Activated CD4-positive, alpha-beta T cell treated with anti-CD3 and anti-CD28 coated beads, Interleukin-2, amount 10 ng/mL, durations not matched to agents 24 days and 14 days (primary cell): ENCODE measurements around the gene EGLN3. TPM values are rescaled to one million over a fixed set of nuclear protein-coding genes. Genes with fewer than 3 reads are reported as not detected.

ENCODE experiments used
- DNase-seq: peaks from one replicate; pipeline ENCODE4 v3.0.0; 2022
- H3K27ac Mint-ChIP-seq: one replicate; pipeline ENCODE4 v1.8.0; 2022; ENCODE audit warnings: mild to moderate bottlenecking, mixed read lengths
- H3K27me3 Mint-ChIP-seq: one replicate; pipeline ENCODE4 v1.8.0; 2022; ENCODE audit warnings: mixed read lengths
- H3K36me3 Mint-ChIP-seq: one replicate; pipeline ENCODE4 v1.8.0; 2022; ENCODE audit warnings: low read depth, mild to moderate bottlenecking, mixed read lengths
- H3K4me1 Mint-ChIP-seq: one replicate; pipeline ENCODE4 v1.8.0; 2021; ENCODE audit warnings: mixed read lengths
- H3K4me3 Mint-ChIP-seq: one replicate; pipeline ENCODE4 v1.8.0; 2022; ENCODE audit warnings: mild to moderate bottlenecking, moderate library complexity, mixed read lengths
- H3K9me3 Mint-ChIP-seq: one replicate; pipeline ENCODE4 v1.8.0; 2021; ENCODE audit warnings: mixed read lengths
- intact Hi-C: fragments of 100-400 bp; cut with micrococcal nuclease; formaldehyde crosslinking; loops from one replicate; pipeline ENCODE4 v1.15.1; 2023
- total RNA-seq: library from RNA; stranded (reverse); gene quantifications from 2 replicates; pipeline ENCODE4 v1.2.3, GENCODE V29; 2022

EGLN3 gene
- total RNA-seq, 1 donor from 2014 or later, result 17.6 TPM

DNA sequence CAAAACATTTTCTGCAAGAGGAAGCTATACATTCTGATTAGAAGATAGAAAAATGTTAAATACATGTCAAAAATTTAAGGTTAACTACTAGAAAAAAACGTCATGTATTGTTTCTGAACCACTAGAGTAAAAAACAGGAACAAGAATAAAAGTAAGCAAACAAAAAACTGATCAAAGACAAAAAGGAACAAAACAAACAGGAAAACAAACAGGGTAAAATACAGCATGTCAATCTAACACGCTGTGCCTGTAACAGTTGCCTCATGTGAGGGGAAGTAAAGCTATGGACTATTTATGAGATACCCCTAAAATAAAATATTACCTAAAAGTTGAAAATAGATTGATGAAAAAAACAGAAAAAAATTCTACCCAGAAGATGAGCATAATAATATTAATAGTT is 43.9 kb downstream of the EGLN3 start:
- DNase-seq, result no peak
- Mint-ChIP-seq H3K9me3 (peaks cover 12% of the 10 kb centered on the region), H3K4me3 (no peak overlapping the region), H3K4me1 (peaks cover 6% of the 10 kb centered on the region), H3K27ac (no peak overlapping the region), H3K36me3 (peaks cover 6% of the 10 kb centered on the region), H3K27me3 (peaks cover 36% of the 10 kb centered on the region)
- intact Hi-C loops, result no loop called here

DNA sequence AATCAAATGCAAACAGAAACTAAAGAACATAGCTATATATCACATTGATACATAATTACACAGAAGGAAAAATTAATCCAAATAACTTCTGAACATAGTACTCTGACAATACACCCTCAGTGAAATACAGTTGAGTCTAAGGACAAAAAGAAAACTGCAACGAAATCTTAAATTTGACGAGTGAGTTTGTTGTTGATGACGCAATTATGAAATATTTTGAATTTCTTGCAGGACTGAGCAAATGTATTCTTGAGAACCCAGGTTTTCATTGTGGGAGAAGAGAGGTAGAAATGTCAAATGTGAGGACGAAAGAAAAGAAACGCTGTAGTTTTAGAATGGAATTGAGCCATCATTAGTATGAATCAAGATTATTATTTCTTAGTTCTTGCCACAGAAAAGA is 46.3 kb downstream of the EGLN3 start:
- H3K9me3 Mint-ChIP-seq, result peaks cover 12% of the 10 kb centered on the region

DNA sequence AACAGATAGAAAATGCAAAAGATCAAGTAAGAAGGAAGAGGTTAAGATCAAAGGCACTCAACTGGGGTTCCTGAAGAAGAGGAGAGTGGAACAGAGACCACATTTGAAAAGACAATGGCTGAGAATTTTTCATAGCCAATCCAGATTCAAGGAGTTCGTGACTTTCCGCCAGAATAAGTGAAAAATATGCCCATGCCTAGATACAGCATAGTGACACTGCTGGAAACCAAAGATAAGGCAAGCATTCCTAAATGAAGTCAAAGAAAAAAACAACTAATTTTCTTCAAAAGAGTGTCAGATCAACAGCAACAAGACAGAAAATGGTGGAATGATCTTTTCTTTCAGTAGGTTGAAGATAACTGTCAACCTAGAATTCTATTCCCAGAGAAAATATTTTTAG is 47.5 kb downstream of the EGLN3 start:
- peak; percentile 33 for DNase-seq
- peaks cover 6% of the 10 kb centered on the region for H3K4me1 Mint-ChIP-seq
- peaks cover 31% of the 10 kb centered on the region for H3K27me3 Mint-ChIP-seq
- intact Hi-C loops, result no loop called here
- no peak overlapping the region for H3K4me3 Mint-ChIP-seq
- no peak overlapping the region for H3K27ac Mint-ChIP-seq
- H3K36me3 Mint-ChIP-seq, result peaks cover 6% of the 10 kb centered on the region
- H3K9me3 Mint-ChIP-seq, result peaks cover 9% of the 10 kb centered on the region

More for the DNA sequence above, 46.3 kb downstream of the EGLN3 start:
- Mint-ChIP-seq H3K4me1 (peaks cover 6% of the 10 kb centered on the region), H3K4me3 (no peak overlapping the region), H3K27me3 (peaks cover 37% of the 10 kb centered on the region), H3K36me3 (peaks cover 6% of the 10 kb centered on the region), H3K27ac (no peak overlapping the region)
- DNase-seq, result no peak
- intact Hi-C loops, result no loop called here

DNA sequence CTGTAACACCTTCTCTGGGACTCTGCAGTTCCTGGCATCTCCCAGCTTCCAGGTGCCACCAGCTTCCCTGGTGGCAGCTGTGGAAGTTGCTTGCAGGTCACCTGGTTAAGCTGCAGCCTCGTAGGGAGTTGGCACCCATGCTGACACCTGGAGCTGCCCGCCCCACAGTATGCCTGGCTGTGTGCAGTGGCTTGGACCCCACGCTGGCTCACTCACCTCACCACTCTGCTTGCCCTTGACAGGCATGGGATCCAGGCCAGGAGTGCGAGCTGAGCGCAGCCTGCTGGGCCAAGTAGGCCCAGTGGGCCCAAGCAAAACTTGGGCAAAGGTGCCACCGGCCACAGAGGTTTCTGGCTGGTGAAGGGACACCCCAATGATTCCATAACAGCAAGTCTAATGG is 48.5 kb downstream of the EGLN3 start:
- H3K9me3 Mint-ChIP-seq, result peaks cover 6% of the 10 kb centered on the region

DNA sequence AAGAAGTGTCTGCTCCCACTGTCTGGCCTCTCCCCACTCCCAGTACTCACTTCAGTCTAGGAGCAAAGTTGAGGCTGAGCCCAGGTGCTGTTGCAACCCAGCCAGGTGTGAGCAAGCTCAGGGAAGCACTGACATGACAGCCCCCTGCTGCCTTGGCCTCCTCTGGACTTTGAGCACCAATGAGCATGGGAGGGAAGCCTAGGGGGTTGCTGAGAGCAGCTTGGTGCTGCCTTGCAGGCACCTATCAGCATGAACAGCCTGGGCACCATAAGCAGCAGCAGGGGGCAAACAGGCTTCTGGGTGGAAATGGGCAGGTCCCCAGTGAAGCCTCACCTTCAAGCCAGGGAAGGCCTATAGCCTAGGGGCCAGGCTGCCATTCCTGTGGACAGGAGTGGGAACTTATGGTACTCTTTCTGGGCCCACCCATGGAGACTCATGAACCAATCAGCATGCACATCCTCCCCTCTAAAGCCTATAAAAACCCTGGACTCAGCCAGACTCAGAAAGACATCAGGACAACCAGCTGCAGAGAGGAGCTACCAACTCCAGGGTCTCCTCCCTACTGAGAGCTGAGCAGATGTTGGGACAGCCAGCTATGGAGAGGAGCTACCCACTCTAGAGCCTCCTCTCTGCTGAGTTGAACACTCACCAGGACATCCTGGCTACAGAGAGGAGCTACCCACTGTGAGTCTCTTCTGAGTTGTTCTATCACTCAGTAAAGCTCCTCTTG is 49.3 kb downstream of the EGLN3 start:
- peaks cover 5% of the 10 kb centered on the region for H3K36me3 Mint-ChIP-seq
- H3K27ac Mint-ChIP-seq, result no peak overlapping the region
- no peak overlapping the region for H3K4me3 Mint-ChIP-seq
- peaks cover 31% of the 10 kb centered on the region for H3K27me3 Mint-ChIP-seq
- peaks cover 6% of the 10 kb centered on the region for H3K4me1 Mint-ChIP-seq
- peak; percentile 41 for DNase-seq
- intact Hi-C loops, result no loop called here
- peaks cover 6% of the 10 kb centered on the region for H3K9me3 Mint-ChIP-seq

More for the DNA sequence above, 48.5 kb downstream of the EGLN3 start:
- no peak overlapping the region for H3K4me3 Mint-ChIP-seq
- DNase-seq, result peak; percentile 32
- H3K27ac Mint-ChIP-seq, result no peak overlapping the region
- H3K27me3 Mint-ChIP-seq, result peaks cover 33% of the 10 kb centered on the region
- peaks cover 6% of the 10 kb centered on the region for H3K4me1 Mint-ChIP-seq
- intact Hi-C loops, result no loop called here
- H3K36me3 Mint-ChIP-seq, result peaks cover 5% of the 10 kb centered on the region

DNA sequence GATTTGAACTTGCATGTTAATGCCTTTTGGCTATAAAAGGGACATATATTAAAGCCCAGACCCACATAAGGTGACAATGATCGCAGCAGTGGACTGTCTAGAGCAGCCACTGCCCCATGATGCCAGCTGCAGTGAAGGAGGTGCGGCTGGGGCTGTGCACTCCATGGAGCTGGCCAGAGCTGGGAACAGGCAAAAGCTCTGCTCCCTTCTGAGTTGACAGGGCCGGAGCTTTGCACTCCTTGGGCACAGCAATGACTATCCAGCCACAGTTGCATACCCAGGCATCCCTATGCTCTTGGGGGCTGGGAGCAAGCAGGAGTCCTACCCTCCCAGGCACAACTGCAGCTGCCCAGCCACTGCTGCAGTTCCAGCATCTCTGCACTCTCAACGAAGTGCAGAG is 50.2 kb downstream of the EGLN3 start:
- Mint-ChIP-seq H3K4me1 (peaks cover 6% of the 10 kb centered on the region), H3K9me3 (peaks cover 9% of the 10 kb centered on the region), H3K27me3 (peaks cover 29% of the 10 kb centered on the region), H3K27ac (no peak overlapping the region), H3K4me3 (no peak overlapping the region), H3K36me3 (peaks cover 5% of the 10 kb centered on the region)
- intact Hi-C loops, result no loop called here
- peak; percentile 20 for DNase-seq

DNA sequence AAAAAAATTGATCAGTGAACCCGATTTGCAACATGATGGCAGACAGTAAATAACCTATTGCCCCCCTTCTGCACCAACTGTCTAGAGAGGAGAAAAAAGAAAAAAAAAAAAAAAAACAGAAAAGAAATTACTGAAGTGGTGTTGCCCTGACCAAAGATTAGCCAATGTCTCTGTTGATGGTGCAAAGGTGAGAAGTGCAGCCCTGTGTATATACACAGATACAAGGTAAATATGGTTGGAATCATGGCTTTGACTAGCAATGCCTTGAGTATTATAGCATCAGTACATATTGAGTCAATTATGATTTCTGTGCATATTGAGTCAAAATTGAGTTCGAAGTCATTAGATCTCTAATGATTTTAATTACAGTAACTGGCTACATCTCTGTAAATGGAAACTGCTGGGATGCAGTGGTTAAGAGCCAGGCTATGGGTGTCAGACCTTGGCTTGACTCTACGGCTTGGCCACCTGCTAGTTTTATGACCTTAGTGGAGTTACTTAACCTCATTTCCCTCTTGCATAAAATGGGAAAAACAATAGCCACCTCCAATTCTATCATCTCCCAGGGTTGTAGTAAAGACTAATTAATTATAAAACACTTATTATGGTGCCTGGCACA is 51.0 kb downstream of the EGLN3 start:
- peaks cover 26% of the 10 kb centered on the region for H3K27me3 Mint-ChIP-seq
- peaks cover 14% of the 10 kb centered on the region for H3K9me3 Mint-ChIP-seq
- peaks cover 6% of the 10 kb centered on the region for H3K4me1 Mint-ChIP-seq
- peak; percentile 7 for DNase-seq
- no peak overlapping the region for H3K27ac Mint-ChIP-seq
- H3K4me3 Mint-ChIP-seq, result no peak overlapping the region
- H3K36me3 Mint-ChIP-seq, result peaks cover 5% of the 10 kb centered on the region
- intact Hi-C loops, result no loop called here

DNA sequence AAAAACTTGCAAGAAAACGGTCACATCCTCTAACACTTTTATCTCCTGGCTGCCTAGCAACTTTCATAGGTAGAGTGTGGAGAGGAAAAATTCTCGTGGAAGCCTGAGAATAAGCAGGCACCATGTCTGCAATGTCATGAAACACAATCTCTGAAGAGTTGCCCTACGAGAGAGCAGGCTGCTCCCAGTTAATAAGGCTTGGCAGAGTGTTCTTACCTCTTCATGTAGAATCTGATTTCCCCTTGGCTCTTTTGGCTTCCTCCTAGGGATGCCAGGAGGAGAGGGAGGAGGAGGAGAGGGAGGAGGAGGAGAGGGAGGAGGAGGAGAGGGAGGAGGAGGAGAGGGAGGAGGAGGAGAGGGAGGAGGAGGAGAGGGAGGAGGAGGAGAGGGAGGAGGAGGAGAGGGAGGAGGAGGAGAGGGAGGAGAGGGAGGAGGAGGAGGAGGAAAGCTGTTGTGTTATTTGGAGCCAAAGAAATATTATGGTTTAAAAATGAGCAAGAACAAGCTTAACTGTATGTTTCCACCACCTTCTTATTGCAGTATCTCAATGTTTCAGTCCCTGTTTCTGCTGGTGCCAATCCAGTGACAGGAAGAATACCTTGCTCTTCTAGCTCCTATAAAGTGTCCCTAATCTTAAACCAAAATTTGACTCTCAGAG is 52.9 kb downstream of the EGLN3 start:
- Mint-ChIP-seq H3K9me3 (peaks cover 22% of the 10 kb centered on the region), H3K4me3 (no peak overlapping the region), H3K36me3 (peaks cover 3% of the 10 kb centered on the region), H3K4me1 (peaks cover 2% of the 10 kb centered on the region), H3K27me3 (peaks cover 14% of the 10 kb centered on the region), H3K27ac (no peak overlapping the region)
- peak; percentile 25 for DNase-seq
- intact Hi-C loops, result no loop called here

DNA sequence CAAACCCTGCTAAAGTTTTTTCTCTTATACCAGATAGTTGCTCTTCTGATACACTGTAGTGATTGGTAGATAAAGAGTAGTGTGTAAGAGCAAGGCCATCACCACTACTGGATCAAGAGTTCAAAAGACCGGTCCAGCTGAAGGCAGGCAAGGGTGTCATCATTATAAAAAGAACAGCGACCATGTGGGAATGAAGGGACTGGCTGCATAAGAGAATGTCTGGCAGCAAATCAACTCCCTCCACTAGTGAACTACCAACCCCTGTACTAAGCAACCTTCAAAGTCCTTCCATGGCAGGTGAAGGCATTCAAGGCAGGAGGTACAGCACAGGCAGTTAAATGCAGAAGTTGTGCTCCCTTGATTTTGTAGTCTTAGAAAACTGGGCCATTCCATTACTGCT is 53.5 kb downstream of the EGLN3 start:
- Mint-ChIP-seq H3K36me3 (no peaks in the 10 kb centered on the region), H3K27ac (no peak overlapping the region), H3K9me3 (peaks cover 24% of the 10 kb centered on the region), H3K27me3 (peaks cover 14% of the 10 kb centered on the region), H3K4me3 (no peak overlapping the region), H3K4me1 (no peaks in the 10 kb centered on the region)
- no peak for DNase-seq
- intact Hi-C loops, result no loop called here

DNA sequence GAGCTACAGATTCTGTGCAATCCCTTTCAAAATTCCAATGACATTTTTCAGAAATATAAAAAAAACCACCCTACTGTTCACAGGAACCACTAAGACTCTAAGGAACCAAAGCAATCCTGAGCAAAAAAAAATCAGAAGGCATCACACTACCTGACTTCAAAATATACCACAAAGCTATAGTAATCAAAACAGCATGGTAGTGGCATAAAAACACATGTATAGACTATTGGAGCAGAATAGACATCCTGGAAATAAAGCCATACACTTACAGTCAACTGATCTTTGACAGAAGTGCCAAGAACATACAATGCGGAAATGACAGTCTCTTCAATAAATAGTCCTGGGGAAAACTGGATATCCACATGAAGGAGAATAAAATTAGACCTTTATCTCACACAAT is 56.5 kb downstream of the EGLN3 start:
- Mint-ChIP-seq H3K4me1 (peaks cover 9% of the 10 kb centered on the region), H3K27ac (no peak overlapping the region), H3K9me3 (peaks cover 39% of the 10 kb centered on the region), H3K36me3 (no peaks in the 10 kb centered on the region), H3K27me3 (peaks cover 15% of the 10 kb centered on the region), H3K4me3 (no peak overlapping the region)
- intact Hi-C loops, result no loop called here
- DNase-seq, result peak; percentile 2

DNA sequence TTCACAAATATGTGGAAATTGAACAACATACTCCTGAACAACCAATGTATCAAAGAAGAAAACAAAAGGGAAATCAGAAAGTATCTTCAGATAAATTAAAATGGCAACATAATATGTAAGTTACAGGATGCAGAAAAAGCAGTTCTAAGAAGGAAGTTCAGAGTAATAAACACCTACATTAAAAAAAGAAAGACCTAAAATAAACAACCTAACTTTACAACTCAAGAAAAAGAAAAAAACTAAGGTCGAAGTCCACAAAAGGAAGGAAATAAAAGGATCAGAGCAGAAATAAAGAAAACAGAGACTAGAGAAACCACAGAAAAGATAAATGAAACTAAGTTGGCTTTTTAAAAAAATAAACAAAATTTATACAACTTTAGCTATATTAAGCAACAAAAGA is 59.2 kb downstream of the EGLN3 start:
- intact Hi-C loops, result no loop called here
- H3K27me3 Mint-ChIP-seq, result peaks cover 12% of the 10 kb centered on the region
- H3K27ac Mint-ChIP-seq, result no peak overlapping the region
- H3K9me3 Mint-ChIP-seq, result peaks cover 56% of the 10 kb centered on the region
- peak overlapping the region; percentile 13 for H3K4me3 Mint-ChIP-seq
- H3K36me3 Mint-ChIP-seq, result peaks cover 4% of the 10 kb centered on the region
- DNase-seq, result no peak
- H3K4me1 Mint-ChIP-seq, result peaks cover 9% of the 10 kb centered on the region

DNA sequence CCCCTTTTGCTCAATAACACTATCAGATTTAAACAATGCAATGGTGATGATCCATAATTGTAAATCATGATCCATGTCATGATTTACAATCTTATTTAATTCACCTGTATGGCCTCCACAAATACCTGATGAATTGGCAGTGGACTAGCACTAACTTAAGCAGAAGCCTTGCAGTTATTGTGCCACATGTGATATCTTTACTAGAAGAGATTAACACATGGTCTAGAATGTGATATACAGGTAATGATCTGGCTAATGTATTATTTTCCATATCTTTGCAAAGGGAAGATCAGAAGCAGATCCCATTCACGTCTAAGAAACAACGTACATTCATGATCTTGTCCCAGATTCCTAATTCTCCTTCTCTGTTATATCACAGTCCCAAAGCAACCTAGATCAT is 66.0 kb downstream of the EGLN3 start:
- Mint-ChIP-seq H3K4me1 (peaks cover 3% of the 10 kb centered on the region), H3K36me3 (peaks cover 6% of the 10 kb centered on the region), H3K4me3 (no peak overlapping the region), H3K9me3 (peaks cover 29% of the 10 kb centered on the region), H3K27ac (no peak overlapping the region), H3K27me3 (peaks cover 18% of the 10 kb centered on the region)
- intact Hi-C loops, result no loop called here
- DNase-seq, result no peak

DNA sequence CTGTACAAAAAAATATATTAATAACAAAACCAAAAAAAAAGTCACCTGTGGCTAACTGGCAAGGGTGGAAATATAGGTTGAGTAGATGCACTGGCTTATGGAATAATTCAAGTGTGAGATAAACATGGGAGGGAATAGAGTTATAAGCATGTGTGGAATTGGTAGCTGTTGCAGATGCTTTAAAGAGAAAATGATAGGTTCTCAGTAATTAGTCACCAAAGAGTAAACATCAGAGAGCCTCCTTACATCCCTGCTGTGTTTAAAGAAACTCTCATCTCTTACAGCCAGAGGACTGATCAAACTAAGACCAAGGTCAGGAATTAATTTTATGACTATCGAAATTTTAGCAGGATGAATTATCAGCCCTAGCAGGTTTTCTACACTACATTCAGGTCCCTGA is 70.5 kb downstream of the EGLN3 start:
- no peak overlapping the region for H3K27ac Mint-ChIP-seq

DNA sequence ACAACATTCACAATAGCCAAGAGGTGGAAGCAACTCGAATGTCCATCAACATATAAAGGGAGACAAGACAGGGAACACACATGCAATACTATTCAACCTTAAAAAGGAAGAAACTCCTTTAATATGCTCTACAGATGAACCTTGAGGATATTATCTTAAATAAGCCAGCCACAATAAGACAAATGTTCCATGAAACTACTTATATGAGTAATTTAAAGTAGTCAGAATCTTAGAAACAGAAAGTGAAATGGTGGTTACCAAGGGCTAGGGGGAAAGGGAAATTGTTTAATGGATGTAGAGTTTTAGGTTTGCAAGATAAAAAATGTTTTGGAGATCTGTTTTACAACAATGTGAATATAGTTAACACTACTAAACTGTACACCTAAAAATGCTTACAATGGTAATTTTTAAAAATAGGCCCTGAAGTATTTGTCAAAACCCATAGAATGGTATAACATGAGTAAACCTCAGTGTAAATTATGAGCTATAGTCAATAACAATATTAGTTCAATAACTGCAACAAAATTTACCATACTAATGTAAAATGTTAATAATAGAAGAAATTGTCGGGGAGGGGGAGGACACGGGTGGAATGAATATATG is 71.1 kb downstream of the EGLN3 start:
- intact Hi-C loops, result no loop called here
- H3K27me3 Mint-ChIP-seq, result peaks cover 9% of the 10 kb centered on the region
- no peak overlapping the region for H3K27ac Mint-ChIP-seq
- H3K4me1 Mint-ChIP-seq, result peaks cover 9% of the 10 kb centered on the region
- H3K36me3 Mint-ChIP-seq, result peaks cover 17% of the 10 kb centered on the region
- no peak overlapping the region for H3K4me3 Mint-ChIP-seq
- DNase-seq, result peak; percentile 26
- H3K9me3 Mint-ChIP-seq, result peaks cover 27% of the 10 kb centered on the region

More for the DNA sequence above, 70.5 kb downstream of the EGLN3 start:
- Mint-ChIP-seq H3K27me3 (peaks cover 9% of the 10 kb centered on the region), H3K4me3 (no peak overlapping the region), H3K9me3 (peaks cover 25% of the 10 kb centered on the region), H3K36me3 (peaks cover 15% of the 10 kb centered on the region), H3K4me1 (peaks cover 9% of the 10 kb centered on the region)
- intact Hi-C loops, result no loop called here
- DNase-seq, result peak; percentile 13
